Stimulated activated CD4-positive, alpha-beta T cell treated with anti-CD3 and anti-CD28 coated beads, Interleukin-12 subunit alpha, Interleukin-12 subunit beta, amount 100 ng/mL, for 48 hours (primary cell): ENCODE results near the gene GJB2.

Source experiments
- DNase-seq, 3 donors: peaks; one replicate each; pipeline ENCODE4 v3.0.0-alpha.2; 2020; ENCODE audit warnings: low read depth in 2 of 3, low spot score in 1 of 3

Gene GJB2

GRCh38 chr13:20192158-20192835 lies 441 bp downstream of the GJB2 start:
- no peak for DNase-seq

DNA sequence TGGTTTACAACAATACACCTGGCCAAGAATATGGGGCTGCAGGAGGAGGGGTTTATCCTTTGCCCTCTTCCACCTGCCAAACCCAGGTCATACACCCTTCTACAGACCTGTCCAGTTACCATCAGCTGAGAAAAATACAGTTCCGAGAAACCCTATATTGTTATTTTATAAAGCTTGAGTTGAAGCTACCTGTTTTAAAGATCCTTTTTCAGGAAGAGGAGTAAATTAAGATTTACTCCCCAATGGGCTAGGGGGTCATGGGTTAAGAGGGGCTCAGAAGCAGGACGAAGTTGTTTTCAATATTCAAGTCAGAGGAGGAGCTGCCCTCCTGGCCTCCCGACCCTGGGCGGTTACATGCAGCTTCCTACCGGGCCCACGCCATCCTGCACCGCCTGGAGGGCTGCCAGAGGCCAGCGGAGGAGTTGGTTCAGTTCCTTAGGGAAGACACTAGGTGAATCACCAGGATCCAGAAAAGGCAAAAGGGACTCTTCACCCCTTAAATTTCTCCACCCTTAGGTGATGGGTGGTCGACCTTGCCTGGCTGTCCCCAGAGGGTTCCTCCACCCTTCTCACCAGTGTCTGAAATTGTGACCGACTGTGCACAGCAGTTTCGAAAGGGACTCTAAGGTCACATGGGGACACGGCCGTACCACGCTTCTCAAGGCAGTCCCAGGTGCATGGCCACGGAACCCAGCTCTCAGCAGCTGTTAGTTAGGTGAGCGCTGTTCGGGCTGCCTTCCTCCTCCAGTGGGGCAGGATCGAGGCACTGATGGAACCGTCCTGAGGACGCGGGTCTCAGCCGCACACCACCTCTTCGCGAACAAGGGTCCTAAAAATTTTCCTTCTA lies 1.2 kb downstream of the GJB2 start:
- DNase-seq = no peak

DNA sequence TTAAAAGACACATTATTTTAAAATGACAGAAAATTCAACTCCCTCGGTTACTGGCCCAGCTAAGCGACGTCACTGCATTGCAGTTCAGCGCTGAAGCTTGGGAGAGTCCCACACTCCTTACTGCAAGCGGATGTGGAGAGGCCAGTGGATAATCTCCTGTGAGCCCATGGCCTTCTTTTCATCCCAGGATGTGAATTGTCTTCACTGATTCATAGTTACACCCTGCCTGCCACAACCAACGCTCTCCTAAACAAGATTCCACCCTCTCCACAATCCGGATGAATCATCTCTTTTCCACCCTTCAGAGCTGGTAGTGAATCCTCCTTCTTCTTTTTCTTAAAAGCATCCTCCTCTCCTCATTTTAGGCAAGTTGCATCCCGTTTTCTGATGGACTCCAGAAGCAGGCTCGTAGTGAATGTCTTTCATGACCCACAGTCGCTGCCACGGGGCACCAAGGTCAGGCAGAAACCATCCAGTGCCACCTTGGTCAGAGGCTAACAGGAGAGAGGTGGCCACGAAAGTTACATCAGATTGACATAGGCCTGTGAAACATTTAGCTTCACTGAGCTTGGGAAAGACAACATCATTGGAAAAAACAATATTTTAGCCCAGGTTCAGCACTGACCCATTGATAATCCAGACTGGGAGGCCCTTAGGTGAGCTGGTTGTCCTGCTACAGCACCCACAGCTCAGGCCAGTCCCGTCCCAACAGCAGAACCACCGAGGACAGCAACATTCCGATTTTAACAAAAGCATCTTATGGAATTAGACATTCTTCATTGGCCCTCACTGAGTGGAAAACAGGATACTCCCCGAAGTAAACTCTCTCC lies 2.0 kb downstream of the GJB2 start:
- no peak for DNase-seq

DNA sequence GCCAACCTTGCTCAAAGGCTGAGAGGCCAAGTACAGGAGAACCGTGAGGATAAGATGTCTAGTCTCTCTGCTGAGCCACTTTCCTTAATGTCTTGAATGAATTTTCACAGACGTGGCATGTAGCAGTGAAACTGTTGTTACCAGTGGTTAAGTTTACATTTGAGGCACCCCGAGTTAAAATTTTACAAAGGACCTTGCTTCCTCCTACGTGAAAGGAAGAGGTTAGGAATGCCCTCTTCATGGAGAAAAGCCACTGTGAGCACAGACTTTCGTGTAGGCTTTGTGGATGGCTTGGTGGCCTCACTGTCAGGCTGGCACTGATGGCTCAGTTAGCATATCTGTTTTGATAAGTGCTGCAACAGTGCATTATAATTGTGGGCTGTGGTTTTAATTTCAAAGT lies 2.7 kb downstream of the GJB2 start:
- DNase-seq = no peak

GRCh38 chr13:20188667-20189553 lies 3.8 kb downstream of the GJB2 start:
- no peak for DNase-seq

DNA sequence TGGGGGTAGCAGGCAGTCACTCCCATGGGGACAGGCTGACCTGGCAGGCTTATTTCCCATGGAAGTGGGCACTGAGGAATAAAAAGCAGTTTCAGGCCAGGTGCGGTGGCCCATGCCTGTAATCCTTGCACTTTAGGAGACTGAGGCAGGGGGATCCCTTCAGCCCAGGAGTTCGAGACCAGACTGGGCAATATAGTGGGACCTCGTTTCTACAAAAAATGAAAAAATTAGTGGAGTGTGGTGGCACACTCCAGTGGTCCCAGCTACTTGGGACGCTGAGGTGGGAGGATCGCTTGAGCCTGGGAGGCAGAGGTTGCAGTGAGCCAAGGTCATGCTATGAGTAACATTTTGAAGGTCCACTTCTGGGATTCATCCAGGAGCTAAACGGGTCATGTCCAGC lies 6.0 kb downstream of the GJB2 start:
- DNase-seq = no peak

GRCh38 chr13:20185366-20186056 lies 7.2 kb downstream of the GJB2 start:
- DNase-seq = no peak

GRCh38 chr13:20182231-20182846 lies 10.4 kb downstream of the GJB2 start:
- peak in 1 of 3 donors; percentile 56 for DNase-seq

DNA sequence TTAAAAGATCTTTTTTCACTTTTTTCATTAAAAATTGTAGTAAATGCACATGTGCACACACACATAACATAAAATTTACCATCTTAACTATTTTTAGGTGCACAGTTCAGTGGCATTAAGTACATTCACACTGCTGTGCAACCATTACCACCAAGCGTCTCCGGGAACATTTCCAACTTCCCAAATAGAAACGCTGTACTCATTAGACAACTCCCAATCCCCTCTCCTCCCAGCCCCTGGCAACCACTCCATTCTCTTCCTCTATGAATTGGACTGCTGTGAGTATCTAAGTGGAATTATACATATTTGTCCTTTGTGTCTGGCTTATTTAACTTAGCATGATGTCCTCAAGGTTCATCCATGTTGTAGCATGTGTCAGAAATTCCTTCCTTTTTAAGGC lies 11.6 kb downstream of the GJB2 start:
- no peak for DNase-seq

DNA sequence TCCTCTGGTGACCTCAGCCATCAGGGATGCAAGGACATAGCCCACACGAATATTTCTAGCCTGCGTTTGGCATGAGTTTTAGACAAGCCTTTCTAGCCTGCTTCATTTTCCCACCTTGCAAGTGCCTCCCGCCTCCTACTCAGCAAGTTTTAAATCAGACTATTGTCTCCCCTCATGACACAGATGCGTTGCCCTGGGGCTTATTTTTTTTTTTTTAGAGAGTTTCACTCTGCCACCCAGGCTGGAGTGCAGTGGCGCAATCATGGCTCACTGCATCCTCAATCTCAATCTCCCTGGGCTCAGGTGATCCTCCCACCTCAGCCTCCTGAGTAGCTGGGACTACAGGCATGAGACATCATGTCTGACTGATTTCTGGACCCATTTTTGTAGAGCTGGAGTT lies 14.6 kb downstream of the GJB2 start:
- DNase-seq = no peak

- DNase-seq = no peak
Measured at GRCh38 chr13:20177049-20177831, 15.5 kb downstream of the GJB2 start.

DNA sequence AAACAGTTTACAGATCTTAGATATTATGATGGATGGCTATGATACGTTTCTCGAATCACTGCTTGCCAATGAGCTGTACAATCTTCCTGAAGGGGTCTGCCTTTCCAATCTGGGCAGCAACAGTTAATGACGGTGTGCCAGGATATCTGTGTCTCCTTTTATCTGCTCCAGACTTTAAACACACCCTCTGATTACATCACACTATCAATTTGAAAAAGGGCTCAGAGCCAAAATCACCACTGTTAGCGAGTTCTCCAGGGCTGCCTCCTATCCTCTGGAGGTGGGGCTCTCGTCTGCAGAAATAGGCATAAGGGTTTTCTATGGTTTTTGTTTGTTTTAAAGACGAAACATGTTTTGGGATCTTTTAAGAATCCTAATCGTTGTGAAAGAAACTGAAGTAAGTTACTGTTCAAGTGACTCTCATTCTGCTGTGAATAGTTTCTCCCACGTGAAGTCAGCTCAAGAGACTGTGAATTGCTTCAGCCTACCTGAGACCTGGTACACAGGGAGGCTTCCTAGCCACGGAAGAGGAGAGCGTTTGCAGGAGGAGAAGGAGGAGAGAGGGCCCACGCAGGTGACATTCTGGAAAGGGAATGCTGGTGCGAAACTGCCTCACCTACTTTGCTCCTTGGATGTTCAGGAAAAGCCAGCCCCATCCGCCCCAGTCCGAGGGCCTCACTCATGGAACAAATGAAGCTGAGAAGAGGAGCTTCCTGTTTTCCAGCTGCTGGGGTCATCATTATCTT lies 16.7 kb downstream of the GJB2 start:
- no peak for DNase-seq

DNA sequence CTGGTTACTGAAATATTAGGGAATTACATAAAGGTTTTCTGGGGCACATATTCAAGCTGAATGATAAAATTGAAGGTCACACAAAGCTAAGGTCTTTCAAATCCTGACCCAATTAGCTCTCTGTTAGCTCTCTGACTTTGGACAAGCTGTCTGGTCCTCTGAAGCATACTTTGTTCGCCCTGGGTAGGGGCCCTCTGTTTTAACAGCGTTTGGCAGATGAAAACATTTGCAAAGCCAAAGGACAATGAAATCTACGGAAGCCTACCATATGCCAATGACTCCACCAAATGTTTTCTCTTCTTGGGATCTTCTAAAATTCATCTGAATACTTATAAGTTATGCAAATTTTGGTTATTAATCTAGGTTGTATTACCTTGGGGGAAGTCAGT lies 17.3 kb downstream of the GJB2 start:
- no peak for DNase-seq

DNA sequence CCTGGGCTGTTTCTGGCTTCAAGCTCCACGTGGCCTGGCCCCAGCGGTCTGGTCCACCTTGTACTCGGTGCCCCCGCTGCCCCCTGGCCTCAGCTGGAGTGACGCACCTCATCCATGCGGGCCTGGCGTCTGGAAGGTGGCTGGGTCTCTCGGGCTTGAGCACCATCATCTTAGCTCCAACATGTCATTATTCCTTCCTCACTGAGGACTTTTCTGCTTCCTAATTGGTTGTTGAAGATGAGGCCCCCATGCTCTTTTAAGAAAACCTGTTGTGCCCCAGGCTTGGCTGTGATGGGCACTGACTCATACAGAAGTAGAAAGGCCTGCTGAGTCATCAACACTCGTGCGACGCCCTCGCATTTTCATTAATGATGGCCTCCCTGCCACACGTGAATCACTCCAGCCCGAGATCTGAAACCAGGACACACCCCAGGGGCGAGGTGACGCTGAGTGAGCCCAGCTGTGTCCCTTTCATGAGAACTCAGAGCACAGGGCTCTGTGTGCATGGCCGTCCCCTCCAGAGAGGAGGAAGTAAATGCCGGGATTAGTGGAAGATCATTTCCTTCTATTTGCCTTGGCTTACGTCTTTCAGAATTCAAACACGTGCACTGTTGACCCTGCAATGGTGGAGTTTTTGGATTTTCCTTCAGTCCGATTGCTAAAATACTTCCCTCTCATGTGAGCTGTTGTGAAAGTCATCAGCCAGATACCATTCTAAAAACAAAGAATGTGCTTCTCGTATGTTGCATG lies 17.9 kb downstream of the GJB2 start:
- DNase-seq = peak; percentile 64 to 74 (median 68)

GRCh38 chr13:20173116-20173746 lies 19.5 kb downstream of the GJB2 start:
- no peak for DNase-seq

DNA sequence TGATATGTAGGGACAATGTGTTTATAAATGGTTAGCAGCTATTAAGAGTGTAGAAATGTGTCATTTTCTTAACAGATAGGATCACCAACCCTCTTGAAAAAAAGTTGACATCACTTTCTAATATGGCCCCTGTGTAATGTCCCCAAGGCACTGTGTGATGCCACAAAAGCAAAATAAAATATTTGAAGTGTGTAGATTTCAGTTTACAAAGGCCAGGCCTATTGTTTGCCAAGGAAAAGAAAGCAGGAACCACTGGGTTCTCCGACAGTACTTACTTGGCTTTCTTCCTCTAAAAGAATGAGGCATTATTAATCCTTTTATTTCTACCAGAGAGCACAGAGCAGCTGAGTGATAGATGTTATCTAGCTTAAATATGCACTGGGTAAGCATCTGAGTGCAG lies 21.4 kb downstream of the GJB2 start:
- DNase-seq = no peak

DNA sequence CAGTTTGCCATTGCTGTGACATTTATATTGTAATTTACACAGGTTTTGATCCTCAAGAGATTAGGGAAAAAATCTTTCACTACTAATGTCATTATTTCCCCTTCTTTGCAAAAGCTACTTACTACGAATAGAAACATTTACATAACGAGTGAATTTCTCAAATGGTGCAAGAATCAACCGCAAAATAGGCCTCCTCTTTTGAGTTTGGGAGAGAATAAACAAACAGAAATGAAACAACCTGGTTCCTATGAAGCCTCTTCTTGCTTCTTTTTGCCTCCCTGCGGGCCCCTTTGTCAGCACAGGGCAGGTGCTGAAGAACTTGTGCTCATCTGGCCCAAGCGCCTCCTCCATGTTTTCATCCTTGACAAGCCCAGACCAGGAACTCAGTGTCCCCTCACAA lies 21.8 kb downstream of the GJB2 start:
- DNase-seq = no peak
